HG02973 (cell line): ENCODE data around the gene ASRGL1.
"Not testable (repeated sequence)": the region's sequence is repeated elsewhere in the genome, so short reads cannot be mapped to it uniquely, and the experiment has no call there.

Source experiments
- ATAC-seq: cut with Tn5 transposase; IDR thresholded peaks from one replicate; pipeline ENCODE4 v1.9.1; 2021; ENCODE audit warnings: moderate library complexity; ENCODE audit not compliant: unreplicated experiment

The ASRGL1 gene

GRCh38 chr11:62337303-62338181, at the start of gene ASRGL1:
Gene ASRGL1 (plus strand): TSS chr11:62337448. CDS start chr11:62337978, 530 bp downstream.
- no peak for ATAC-seq

- ATAC-seq = no peak
These were observed 41.7 kb upstream of the ASRGL1 start for GRCh38 chr11:62295504-62295903.

DNA sequence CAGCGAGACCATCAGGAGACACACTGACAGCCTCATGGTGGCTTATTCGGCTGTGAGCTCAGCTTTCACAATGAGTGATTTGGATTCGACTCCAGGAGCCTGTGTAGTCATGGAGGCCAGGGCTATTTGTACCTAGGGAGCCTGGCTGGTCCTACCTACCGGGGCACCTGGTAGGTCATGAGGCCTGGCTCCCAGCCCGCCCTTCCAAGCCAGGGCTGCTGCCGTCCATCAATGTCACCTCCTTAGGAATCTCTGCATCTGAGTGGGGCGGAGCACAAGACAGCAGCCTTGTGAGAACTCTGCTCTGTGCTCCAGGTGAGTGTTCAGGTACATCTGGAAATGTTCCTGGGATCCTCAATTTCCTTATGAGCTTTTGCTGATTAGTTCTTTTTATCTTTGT, 38.3 kb upstream of the ASRGL1 start, which contains the start of gene SCGB1D4:
SCGB1D4 (minus strand) TSS at position 101 of the 400 bp plus-strand sequence; CDS start at position 36, 65 bp downstream.
- ATAC-seq = no peak

DNA sequence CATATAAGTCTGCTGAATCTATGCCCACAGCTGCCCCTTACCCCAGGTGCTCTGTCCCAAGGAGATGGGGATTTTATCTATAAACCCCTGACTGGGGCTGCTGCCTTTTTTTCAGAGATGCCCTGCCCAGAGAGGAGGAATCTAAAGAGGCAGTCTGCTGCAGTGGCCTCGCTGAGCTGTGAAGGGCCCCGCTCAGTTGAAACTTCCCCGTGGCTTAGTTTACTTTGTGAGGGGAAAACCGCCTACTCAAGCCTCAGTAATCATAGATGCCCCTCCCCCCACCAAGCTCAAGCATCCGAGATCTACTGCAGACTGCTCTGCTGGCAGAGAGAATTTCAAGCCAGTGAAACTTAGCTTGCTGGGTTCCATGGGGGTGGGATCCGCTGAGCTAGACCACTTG, 31.0 kb upstream of the ASRGL1 start:
- no peak for ATAC-seq

DNA sequence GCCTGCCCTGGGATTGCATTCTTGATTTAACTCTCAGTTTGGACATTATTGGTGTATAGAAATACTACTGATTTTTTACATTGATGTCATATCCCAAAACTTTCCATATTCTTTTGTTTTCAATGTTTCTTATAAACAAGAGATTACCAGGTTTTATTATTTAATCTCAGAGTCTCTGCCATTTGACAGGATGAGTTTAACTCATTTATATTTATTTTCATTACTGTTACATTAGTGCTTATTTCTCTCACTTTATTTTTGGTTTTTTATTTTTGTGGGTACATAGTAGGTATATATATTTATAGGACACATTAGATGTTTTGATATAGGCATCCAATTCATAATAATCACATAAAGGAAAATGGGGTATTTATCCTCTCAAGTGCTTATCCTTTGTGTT, 29.3 kb upstream of the ASRGL1 start:
- ATAC-seq = no peak

DNA sequence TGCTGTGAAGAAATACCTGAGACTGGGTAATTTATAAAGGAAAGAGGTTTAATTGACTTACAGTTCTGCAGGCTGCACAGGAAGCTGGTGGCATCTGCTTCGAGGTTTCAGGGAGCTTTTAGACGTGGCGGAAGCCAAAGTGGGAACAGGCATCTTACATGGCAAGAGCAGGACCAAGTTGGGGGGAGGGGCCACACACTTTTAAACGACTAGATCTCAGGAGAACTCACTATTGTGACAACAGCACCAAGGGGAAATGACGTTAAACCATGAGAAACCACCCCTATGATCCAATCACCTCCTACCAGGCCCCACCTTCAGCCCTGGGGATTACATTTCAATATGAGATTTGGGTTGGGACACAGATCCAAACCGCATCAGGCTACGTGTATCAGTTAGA, 27.3 kb upstream of the ASRGL1 start:
- ATAC-seq = no peak

GRCh38 chr11:62315431-62315830, 21.8 kb upstream of the ASRGL1 start:
- ATAC-seq = no peak

GRCh38 chr11:62322524-62322923, 14.7 kb upstream of the ASRGL1 start:
- no peak for ATAC-seq

DNA sequence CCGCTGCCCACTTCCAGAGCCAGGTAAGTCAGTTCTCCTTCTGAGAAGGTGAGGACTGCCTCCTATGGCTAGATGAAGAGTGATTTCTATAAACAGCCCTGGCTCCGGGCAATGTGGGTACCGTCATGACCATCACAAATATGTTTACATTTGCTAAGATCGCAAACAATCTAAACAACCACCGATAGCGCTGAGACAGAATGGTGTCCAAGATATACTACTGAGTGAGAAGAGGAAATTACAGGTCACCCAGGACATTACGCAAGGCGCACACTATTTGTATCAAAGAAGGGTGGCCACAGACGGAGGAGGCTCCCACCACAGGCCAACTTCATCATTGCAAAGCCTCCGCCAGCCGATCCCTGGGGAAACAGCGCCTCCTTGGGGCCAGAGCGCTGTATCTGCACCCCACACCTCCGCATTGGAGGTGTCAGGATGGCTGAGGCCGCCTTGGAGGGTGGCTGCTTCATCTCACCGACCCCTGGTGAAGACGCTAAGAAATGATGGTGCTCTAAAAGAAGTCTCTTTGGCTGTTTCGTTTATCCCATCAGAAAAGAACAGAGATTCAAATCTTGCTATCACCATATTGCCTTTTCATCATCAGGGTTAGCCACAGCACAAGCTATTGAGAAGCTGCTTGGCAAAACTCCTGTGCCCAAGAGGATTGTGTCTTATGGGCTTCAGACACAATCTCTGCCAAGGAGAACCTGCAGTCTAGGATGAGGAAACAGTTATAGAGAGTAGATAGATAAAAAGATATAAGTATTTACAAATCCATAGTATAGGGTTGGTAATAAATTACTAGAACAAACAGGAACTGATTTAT, 12.3 kb upstream of the ASRGL1 start:
- no peak for ATAC-seq

DNA sequence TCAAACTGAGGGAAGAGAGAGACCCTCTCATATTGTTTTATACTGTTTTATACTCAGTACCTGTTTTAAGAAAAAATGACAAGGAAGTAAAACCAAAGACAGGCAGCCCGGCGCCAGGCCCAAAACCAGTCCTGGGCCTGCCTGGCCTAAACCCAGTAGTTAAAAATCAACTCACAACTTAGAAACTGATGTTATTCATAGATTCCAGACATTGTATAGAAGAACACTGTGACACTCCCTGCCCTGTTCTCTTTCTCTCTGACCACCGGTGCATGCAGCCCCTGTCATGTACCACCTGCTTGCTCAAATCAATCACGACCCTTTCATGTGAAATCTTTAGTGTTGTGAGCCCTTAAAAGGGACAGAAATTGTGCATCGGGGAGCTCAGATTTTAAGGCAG, 11.5 kb upstream of the ASRGL1 start:
- ATAC-seq = not testable (repeated sequence)

DNA sequence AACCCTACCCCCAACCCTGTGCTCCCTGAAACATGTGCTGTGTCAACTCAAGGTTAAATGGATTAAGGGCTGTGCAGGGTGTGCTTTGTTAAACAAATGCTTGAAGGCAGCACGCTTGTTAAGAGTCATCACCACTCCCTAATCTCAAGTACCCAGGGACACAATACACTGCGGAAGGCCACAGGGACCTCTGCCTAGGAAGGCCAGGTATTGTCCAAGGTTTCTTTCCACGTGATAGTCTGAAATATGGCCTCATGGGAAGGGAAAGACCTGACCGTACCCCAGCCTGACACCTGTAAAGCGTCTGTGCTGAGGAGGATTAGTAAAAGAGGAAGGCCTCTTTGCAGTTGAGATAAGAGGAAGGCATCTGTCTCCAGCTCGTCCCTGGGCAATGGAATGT, 10.5 kb upstream of the ASRGL1 start:
- ATAC-seq = not testable (repeated sequence)

DNA sequence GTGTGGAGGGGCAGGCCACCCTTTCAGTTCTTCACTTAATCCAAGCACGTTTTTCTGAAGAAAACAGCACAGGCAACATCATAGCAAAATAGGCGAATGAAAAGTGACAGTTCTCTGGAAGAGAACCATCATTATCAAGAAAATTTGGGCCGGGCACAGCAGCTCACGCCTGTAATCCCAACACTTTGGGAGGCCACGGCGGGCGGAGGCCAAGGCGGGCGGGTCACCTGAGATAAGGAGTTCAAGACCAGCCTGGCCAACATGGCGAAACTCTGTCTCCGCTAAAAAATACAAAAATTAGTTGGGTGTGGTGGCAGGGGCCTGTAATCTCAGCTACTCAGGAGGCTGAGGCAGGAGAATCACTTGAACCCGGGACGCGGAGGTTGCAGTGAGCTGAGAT, 9.7 kb upstream of the ASRGL1 start:
- ATAC-seq = not testable (repeated sequence)

GRCh38 chr11:62331264-62331663, 6.0 kb upstream of the ASRGL1 start:
- ATAC-seq = not testable (repeated sequence)

- ATAC-seq = no peak
These were observed 3.5 kb upstream of the ASRGL1 start for GRCh38 chr11:62333768-62334167.

DNA sequence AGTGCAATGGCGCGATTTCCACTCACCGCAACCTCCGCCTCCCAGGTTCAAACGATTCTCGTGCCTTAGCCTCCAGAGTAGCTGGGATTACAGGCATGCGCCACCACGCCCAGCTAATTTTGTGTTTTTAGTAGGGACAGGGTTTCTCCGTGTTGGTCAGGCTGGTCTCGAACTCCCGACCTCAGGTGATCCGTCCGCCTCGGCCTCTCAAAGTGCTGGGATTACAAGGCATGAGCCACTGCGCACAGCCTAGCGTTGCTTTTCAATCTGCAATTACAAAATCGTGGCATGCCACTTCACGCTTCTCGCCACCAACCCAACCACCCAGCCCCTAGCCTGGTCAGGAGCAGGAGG, 322 bp upstream of the ASRGL1 start:
- not testable (repeated sequence) for ATAC-seq

DNA sequence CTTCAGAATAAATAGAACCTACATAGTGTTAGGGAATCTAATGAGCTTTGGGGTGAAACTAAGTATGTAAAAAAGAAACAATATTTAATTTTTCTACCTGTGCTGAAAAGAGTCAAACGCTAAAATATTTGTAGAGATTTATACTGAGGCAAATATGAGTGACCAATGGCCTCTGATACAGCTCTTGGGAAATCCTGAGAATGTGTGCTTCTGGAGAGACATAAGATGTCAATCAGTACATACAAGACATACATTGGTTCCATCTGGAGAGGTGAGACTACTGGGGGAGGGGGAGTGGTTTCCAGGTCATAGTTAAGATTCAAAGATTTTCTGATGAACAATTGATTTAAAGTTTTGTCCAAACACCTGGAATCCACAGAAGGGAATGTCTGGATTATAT, 970 bp downstream of the ASRGL1 start:
- ATAC-seq = no peak

DNA sequence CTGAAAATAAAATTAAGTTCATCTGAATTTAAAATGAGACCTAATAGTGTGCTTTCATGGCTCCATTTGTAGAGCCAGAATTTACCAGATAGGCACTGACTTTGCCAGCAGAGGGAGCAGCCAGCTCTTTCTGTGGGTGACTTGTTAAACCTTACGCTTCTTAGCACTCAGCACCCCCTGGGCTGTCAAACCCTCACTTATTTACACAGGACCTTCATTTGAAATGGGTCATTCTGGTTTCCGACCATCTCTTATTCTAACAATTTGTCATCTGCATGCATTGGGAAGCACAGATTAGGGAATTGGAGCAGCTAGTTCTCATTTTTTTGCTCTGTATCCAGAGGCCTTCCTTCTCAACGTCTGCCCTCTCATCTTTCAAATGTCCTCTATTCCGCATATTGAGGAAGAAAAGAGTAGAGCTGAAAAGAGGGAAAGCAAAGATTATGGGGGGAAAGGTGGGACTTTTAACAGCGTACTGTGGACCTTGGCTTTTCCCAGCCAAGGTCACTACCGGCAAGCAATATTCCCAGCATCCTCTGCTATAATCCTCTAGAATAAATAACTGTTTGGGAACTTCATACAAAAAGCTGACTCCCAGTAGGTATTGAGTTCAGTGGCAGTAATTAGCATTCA, 3.1 kb downstream of the ASRGL1 start:
- no peak for ATAC-seq

GRCh38 chr11:62341588-62341987, 4.3 kb downstream of the ASRGL1 start:
- ATAC-seq = no peak

GRCh38 chr11:62343646-62344190, 6.5 kb downstream of the ASRGL1 start:
- not testable (repeated sequence) for ATAC-seq

DNA sequence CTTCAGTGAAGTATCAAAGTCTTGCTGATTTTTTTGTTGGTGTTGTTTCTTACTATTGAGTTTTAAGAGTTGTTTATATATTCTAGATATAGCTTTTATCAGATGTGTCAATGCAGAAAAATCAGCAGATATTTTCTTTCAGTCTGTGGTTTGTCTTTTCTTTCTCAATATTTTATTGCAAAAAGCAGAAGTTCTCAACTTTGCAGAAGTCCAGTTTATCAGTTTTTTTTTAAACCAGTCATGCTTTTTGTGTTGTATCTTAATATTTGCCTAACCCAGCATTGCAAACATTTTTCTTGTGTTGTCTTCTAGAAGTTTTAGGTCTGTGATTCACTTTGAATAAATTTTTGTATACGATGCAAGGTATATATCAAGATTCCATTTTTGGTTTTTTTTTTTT, 7.0 kb downstream of the ASRGL1 start:
- no peak for ATAC-seq

DNA sequence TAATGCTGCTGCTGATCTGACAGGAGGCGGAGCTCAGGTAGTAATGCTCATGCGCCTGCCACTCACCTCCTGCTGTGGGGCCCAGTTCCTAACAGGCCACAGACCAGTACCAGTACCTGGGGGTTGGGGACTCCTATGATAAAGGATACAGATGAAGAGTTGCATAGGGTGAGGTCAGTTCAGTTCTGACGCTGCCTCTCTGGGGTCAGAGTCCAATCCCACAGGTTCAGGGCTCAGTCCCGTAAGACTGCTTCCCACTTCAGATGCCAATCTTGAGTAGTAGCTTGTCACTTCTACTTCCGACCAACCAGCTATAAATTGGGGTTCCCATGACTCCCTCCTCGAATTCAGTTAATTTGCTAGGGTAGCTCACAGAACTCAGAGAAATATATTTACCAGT, 8.6 kb downstream of the ASRGL1 start:
- no peak for ATAC-seq
